Stomach (tissue), 9 donors: ENCODE measurements around the gene RDH14. TPM values are rescaled to one million over a fixed set of nuclear protein-coding genes. Genes with fewer than 3 reads are reported as not detected.

ENCODE experiments used
- DNase-seq, 2 donors: peaks; one replicate each; pipeline versions ENCODE4 v3.0.0 to v3.0.0-alpha.2; 2013 to 2019
- H3K27ac ChIP-seq, 5 donors: fragments of 200-600 bp in 4 of 5; sonication (generic) in 4 of 5; one replicate each; pipeline ENCODE4 v1.5.1; 2013 to 2019; ENCODE audit warnings: mild to moderate bottlenecking in 1 of 5, moderate library complexity in 1 of 5
- H3K27me3 ChIP-seq, 3 donors: fragments of 200-600 bp; sonication (generic); one replicate each; pipeline ENCODE4 v1.5.1; 2017 to 2019; ENCODE audit warnings: mixed run types in 1 of 3
- H3K36me3 ChIP-seq, 4 donors: fragments of 200-600 bp; sonication (generic); 1 replicate in 3 of 4; 2 replicates in 1 of 4; pipeline ENCODE4 v1.5.1; 2016 to 2019
- H3K4me1 ChIP-seq, 4 donors: fragments of 200-600 bp; sonication (generic); one replicate each; pipeline ENCODE4 v1.5.1; 2016 to 2019
- H3K4me3 ChIP-seq, 4 donors: fragments of 200-600 bp; sonication (generic) in 3 of 4; one replicate each; pipeline ENCODE4 v1.5.1; 2016 to 2019; ENCODE audit warnings: mild to moderate bottlenecking in 1 of 4
- H3K9me3 ChIP-seq, 4 donors: fragments of 200-600 bp; sonication (generic); one replicate each; pipeline ENCODE4 v1.5.1; 2016 to 2019
- EP300 ChIP-seq: sonication (generic); formaldehyde crosslinking; IDR thresholded peaks from one replicate; pipeline ENCODE4 v1.6.1; 2017; ENCODE audit warnings: antibody characterized with exemption
- POLR2A ChIP-seq, 4 donors: fragments of 450-650 bp; IDR thresholded peaks; one replicate each; pipeline ENCODE4 v1.6.1; 2016; ENCODE audit warnings: antibody characterized with exemption in 4 of 4, control low read depth in 2 of 4, mild to moderate bottlenecking in 1 of 4, moderate library complexity in 1 of 4
- POLR2AphosphoS5 ChIP-seq, 3 donors: sonication (generic); formaldehyde crosslinking; IDR thresholded peaks; one replicate each; pipeline ENCODE4 v1.6.1; 2016; ENCODE audit warnings: antibody characterized with exemption in 3 of 3
- WGBS, 5 donors: extraction: QIAGEN DNeasy Blood & Tissue Kit in 3 of 5; methylation state at CpG; one replicate each; pipeline versions ENCODE4 v1.1.5 to v1.1.7; 2013 to 2018; 5-methylcytosine and 5-hydroxymethylcytosine counted together
- intact Hi-C: fragments of 100-400 bp; cut with DNase I; formaldehyde crosslinking; loops from one replicate; pipeline ENCODE4 v1.15.1; 2023; ENCODE audit warnings: low total_unique reads
- polyA plus RNA-seq, 3 donors: library from polyadenylated mRNA; stranded (reverse); fragments of 200-250 nt; gene quantifications; one replicate each; pipeline ENCODE4 v1.2.3, GENCODE V29; 2013
- total RNA-seq, 5 donors: library from RNA; depleted of rRNA; stranded (reverse); fragments of >200 nt; gene quantifications; one replicate each; pipeline versions ENCODE4 v1.1.0 to v1.2.3, GENCODE V29; 2014 to 2016
- TF ChIP-seq, protein P1 (sequence below), 7 experiments: fragments of 450-650 bp in 4 of 7; fragments of 200-600 bp in 3 of 7; sonication (generic) in 3 of 7; IDR thresholded peaks; one replicate each; pipeline ENCODE4 v1.5.1; 2016 to 2019; ENCODE audit warnings: antibody characterized with exemption in 7 of 7, control low read depth in 2 of 7, mild to moderate bottlenecking in 1 of 7
- donor health status: healthy with polysubstance abuse.
- donor health status: Bipolar disorder and iron deficiency.
- donor health status: healthy.

RDH14 gene
- total and polyA plus RNA-seq, 8 donors = 13.3 to 66.1 (median 34.9) TPM; not detected in 1

DNA sequence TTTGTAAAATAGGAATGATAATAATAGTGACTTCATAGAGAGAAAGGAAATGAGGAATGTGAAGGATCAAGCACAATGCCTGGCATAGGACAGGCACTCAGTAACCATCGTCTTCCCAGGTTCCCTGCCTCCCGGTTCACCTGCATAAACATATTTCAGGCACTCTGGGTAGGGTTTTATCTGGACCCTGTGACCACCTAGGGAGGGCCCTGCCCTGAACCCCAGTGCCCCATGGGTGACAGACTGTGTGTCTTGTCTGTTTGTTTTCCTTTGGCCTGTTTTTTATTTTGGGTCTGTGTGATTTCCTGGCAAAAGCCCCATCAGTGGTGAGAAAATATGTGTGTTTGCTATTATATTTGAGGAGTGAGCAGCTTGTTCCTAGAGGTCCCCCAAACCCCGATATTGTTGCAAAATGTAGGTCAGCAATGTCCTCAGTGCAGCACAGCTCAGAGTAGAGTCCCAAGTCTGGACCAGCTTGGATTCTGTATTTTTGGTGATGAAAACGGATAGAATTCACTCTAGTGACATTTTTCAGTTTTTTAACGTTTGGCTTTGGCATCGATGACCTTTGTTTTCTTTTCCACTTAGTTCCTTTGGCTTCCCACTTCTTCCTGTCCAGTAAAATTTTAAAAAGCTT is 38.5 kb upstream of the RDH14 start:
- no peaks in the 10 kb centered on the region for H3K27me3 ChIP-seq
- intact Hi-C loops = no loop called here
- H3K4me3 ChIP-seq = no peak overlapping the region
- no peaks in the 10 kb centered on the region for H3K9me3 ChIP-seq
- WGBS, 5 donors = 64 to 76% (median 70%) methylated on average over 6 of the region's 6 CpGs
- no peaks in the 10 kb centered on the region for H3K36me3 ChIP-seq
- H3K4me1 ChIP-seq = no peaks in the 10 kb centered on the region
- no peak for TF ChIP-seq POLR2A (IDR thresholded peaks at IDR 0.05)
- TF ChIP-seq POLR2AphosphoS5 (IDR thresholded peaks at IDR 0.05) = no peak
- TF ChIP-seq, protein P1, sequence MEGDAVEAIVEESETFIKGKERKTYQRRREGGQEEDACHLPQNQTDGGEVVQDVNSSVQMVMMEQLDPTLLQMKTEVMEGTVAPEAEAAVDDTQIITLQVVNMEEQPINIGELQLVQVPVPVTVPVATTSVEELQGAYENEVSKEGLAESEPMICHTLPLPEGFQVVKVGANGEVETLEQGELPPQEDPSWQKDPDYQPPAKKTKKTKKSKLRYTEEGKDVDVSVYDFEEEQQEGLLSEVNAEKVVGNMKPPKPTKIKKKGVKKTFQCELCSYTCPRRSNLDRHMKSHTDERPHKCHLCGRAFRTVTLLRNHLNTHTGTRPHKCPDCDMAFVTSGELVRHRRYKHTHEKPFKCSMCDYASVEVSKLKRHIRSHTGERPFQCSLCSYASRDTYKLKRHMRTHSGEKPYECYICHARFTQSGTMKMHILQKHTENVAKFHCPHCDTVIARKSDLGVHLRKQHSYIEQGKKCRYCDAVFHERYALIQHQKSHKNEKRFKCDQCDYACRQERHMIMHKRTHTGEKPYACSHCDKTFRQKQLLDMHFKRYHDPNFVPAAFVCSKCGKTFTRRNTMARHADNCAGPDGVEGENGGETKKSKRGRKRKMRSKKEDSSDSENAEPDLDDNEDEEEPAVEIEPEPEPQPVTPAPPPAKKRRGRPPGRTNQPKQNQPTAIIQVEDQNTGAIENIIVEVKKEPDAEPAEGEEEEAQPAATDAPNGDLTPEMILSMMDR (IDR thresholded peaks at IDR 0.05) = no peak
- no peak for TF ChIP-seq EP300
- no peak for DNase-seq
- H3K27ac ChIP-seq = no peak overlapping the region

DNA sequence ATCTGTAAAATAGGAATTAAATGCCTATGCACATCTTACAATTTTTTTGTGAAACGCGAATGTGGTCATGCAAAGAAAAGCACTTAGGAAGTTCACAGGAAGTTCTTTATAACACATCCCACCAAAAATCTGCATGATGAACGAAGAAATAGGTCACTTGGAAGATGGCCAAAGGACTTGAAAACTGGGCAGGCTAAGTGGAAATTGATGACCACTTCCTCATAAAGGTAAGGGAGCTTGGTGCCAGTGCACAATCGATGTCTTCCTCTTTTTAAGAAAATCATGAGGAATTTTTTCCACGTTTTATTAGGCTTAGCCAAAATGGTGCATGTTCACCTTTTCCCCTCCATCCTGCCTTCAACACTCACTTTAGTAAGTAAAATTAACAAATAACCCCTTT is 37.2 kb upstream of the RDH14 start:
- TF ChIP-seq, protein P1 (IDR thresholded peaks at IDR 0.05) = no peak
- TF ChIP-seq EP300 (no peak), POLR2A (IDR thresholded peaks at IDR 0.05) (no peak), POLR2AphosphoS5 (IDR thresholded peaks at IDR 0.05) (no peak)
- DNase-seq = no peak
- Histone ChIP-seq H3K9me3 (no peaks in the 10 kb centered on the region), H3K4me3 (no peak overlapping the region), H3K36me3 (no peaks in the 10 kb centered on the region), H3K4me1 (no peaks in the 10 kb centered on the region), H3K27ac (no peak overlapping the region), H3K27me3 (no peaks in the 10 kb centered on the region)
- intact Hi-C loops = no loop called here
- WGBS, 5 donors = 75 to 84% (median 82%) methylated on average over 5 of the region's 5 CpGs

DNA sequence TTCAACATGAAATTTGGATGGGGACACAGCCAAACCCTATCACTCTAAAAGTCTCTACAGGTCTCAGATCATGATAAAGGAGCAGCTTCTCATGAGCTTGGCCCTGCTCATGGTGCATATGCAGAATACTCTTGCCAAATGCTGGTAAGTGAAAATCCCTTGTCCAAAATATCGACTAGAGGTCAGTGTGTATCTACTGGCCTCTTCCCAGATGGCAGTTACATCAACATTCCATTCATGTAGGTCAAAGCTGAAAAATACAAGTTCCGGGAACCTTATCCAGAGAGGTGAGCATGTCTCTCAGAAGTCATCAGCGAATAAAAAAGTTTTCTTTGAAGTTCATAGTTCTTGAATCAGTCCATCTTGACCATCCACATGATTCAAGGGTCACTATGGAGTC is 36.5 kb upstream of the RDH14 start:
- intact Hi-C loops = no loop called here

DNA sequence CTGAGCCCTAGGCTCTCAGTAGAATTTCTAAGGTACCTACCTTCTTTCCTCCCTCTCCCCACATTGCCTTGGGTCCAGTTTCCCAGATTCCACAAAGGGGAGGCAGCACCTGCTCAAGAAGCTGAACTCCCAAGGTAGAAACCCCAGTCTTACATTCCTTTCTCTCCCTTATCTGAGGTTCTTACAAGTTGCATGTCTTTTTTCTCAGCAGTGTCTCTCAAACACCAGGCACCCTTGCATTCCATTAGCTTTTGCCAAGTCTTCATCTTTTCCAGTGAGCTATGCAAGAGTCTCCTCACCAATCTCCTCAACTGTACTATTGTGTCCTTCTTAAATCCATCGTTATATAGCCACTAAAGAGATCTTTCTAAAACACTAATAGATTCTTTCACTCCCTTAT is 33.0 kb upstream of the RDH14 start:
- Histone ChIP-seq H3K27me3 (no peaks in the 10 kb centered on the region), H3K9me3 (no peaks in the 10 kb centered on the region), H3K4me1 (no peaks in the 10 kb centered on the region), H3K36me3 (no peaks in the 10 kb centered on the region), H3K27ac (no peak overlapping the region), H3K4me3 (no peak overlapping the region)
- 53 to 97% (median 94%) methylated on average over 1 of the region's 1 CpG for WGBS, 5 donors
- intact Hi-C loops = no loop called here
- no peak for DNase-seq
- TF ChIP-seq POLR2AphosphoS5 (IDR thresholded peaks at IDR 0.05) (no peak), EP300 (no peak), POLR2A (IDR thresholded peaks at IDR 0.05) (no peak)
- TF ChIP-seq, protein P1 (IDR thresholded peaks at IDR 0.05) = no peak

More for the DNA sequence above, 36.5 kb upstream of the RDH14 start:
- no peaks in the 10 kb centered on the region for H3K4me1 ChIP-seq
- WGBS, 5 donors = 87 to 93% (median 92%) methylated on average over 3 of the region's 3 CpGs
- no peaks in the 10 kb centered on the region for H3K9me3 ChIP-seq
- no peak overlapping the region for H3K4me3 ChIP-seq
- no peak for TF ChIP-seq POLR2AphosphoS5 (IDR thresholded peaks at IDR 0.05)
- TF ChIP-seq, protein P1 (IDR thresholded peaks at IDR 0.05) = no peak
- TF ChIP-seq POLR2A (IDR thresholded peaks at IDR 0.05) = no peak
- TF ChIP-seq EP300 = no peak
- H3K36me3 ChIP-seq = no peaks in the 10 kb centered on the region
- H3K27me3 ChIP-seq = no peaks in the 10 kb centered on the region
- no peak overlapping the region for H3K27ac ChIP-seq
- DNase-seq = no peak
